Type B pancreatic cell (in vitro differentiated cells): ENCODE results near the gene ACOXL. TPM values are rescaled to one million over a fixed set of nuclear protein-coding genes. Genes with fewer than 3 reads are reported as not detected.

ENCODE experiments used
- DNase-seq: peaks from one replicate; pipeline ENCODE4 v3.0.0; 2021; ENCODE audit warnings: mixed read lengths; ENCODE audit not compliant: unreplicated experiment; ENCODE audit errors: extremely low spot score
- H3K27ac Mint-ChIP-seq: 2 replicates; pipeline ENCODE4 v1.8.0; 2021; ENCODE audit warnings: mild to moderate bottlenecking, mixed read lengths
- H3K27me3 Mint-ChIP-seq: 2 replicates; pipeline ENCODE4 v1.8.0; 2021; ENCODE audit warnings: mixed read lengths
- H3K36me3 Mint-ChIP-seq: 2 replicates; pipeline ENCODE4 v1.8.0; 2021; ENCODE audit warnings: mixed read lengths
- H3K4me1 Mint-ChIP-seq: one replicate; pipeline ENCODE4 v1.8.0; 2021; ENCODE audit warnings: mixed read lengths; ENCODE audit not compliant: unreplicated experiment
- H3K4me3 Mint-ChIP-seq: 2 replicates; pipeline ENCODE4 v1.8.0; 2021; ENCODE audit warnings: mild to moderate bottlenecking, mixed read lengths
- H3K9me3 Mint-ChIP-seq: 2 replicates; pipeline ENCODE4 v1.8.0; 2021; ENCODE audit warnings: mixed read lengths
- CTCF ChIP-seq: fragments of 200-600 bp; sonication (generic); conservative IDR thresholded peaks from 2 replicates; pipeline ENCODE4 v1.5.0; 2021; ENCODE audit warnings: antibody characterized with exemption, mild to moderate bottlenecking
- total RNA-seq: library from RNA; stranded (reverse); gene quantifications from 2 replicates; pipeline ENCODE4 v1.2.1, GENCODE V29; 2021; ENCODE audit warnings: low replicate concordance

The ACOXL gene
- total RNA-seq, 1 donor from 2014 or later = 1.4 TPM

- H3K27ac Mint-ChIP-seq = peak overlapping the region; percentile 91
- peaks cover 3% of the 10 kb centered on the region for H3K36me3 Mint-ChIP-seq
- peaks cover 50% of the 10 kb centered on the region for H3K27me3 Mint-ChIP-seq
- peaks cover 24% of the 10 kb centered on the region for H3K4me1 Mint-ChIP-seq
- H3K4me3 Mint-ChIP-seq = peak overlapping the region; percentile 91
- DNase-seq = no peak
- no peaks in the 10 kb centered on the region for H3K9me3 Mint-ChIP-seq
- TF ChIP-seq CTCF = no peak
Measured at GRCh38 chr2:111118981-111119821, 386.8 kb downstream of the ACOXL start.

GRCh38 chr2:111119822-111120252 lies 387.5 kb downstream of the ACOXL start:
- no peak for DNase-seq
- peak overlapping the region; percentile 72 for H3K27ac Mint-ChIP-seq
- peaks cover 24% of the 10 kb centered on the region for H3K4me1 Mint-ChIP-seq
- peaks cover 46% of the 10 kb centered on the region for H3K27me3 Mint-ChIP-seq
- peak overlapping the region; percentile 91 for H3K4me3 Mint-ChIP-seq
- no peaks in the 10 kb centered on the region for H3K9me3 Mint-ChIP-seq
- peaks cover 7% of the 10 kb centered on the region for H3K36me3 Mint-ChIP-seq
- TF ChIP-seq CTCF = no peak

- Mint-ChIP-seq H3K27me3 (peaks cover 46% of the 10 kb centered on the region), H3K27ac (peak within 1 kb of the TSS; percentile 91)
- DNase-seq = peak; percentile 97
Measured at GRCh38 chr2:111120253-111121027, 388.1 kb downstream of the ACOXL start, which contains the start of gene BCL2L11. Gene BCL2L11 (plus strand): TSS chr2:111120914. CDS start chr2:111123746, 2,832 bp downstream.

GRCh38 chr2:111121028-111121827 lies 388.9 kb downstream of the ACOXL start:
- H3K36me3 Mint-ChIP-seq = peaks cover 21% of the 10 kb centered on the region
- peak; percentile 77 for DNase-seq
- no peaks in the 10 kb centered on the region for H3K9me3 Mint-ChIP-seq
- H3K27me3 Mint-ChIP-seq = peaks cover 40% of the 10 kb centered on the region
- peak overlapping the region; percentile 94 for H3K4me3 Mint-ChIP-seq
- peaks cover 33% of the 10 kb centered on the region for H3K4me1 Mint-ChIP-seq
- TF ChIP-seq CTCF = no peak
- peak overlapping the region; percentile 91 for H3K27ac Mint-ChIP-seq

More at GRCh38 chr2:111120253-111121027, 388.1 kb downstream of the ACOXL start, which contains the start of gene BCL2L11:
- H3K4me3 Mint-ChIP-seq = peak within 1 kb of the TSS; percentile 94
- peak; percentile 40 for TF ChIP-seq CTCF
- H3K36me3 Mint-ChIP-seq = peaks cover 13% of the 10 kb centered on the region
- H3K4me1 Mint-ChIP-seq = peaks cover 25% of the 10 kb centered on the region
- no peaks in the 10 kb centered on the region for H3K9me3 Mint-ChIP-seq
